Posterior vena cava (tissue), 2 donors: ENCODE data around the gene SUSD3. TPM values are rescaled to one million over a fixed set of nuclear protein-coding genes. Genes with fewer than 3 reads are reported as not detected.

Experiments used
- DNase-seq: peaks from one replicate; pipeline ENCODE4 v3.0.0-alpha.2; 2020; ENCODE audit warnings: low spot score
- intact Hi-C, 2 donors: fragments of 100-400 bp; cut with DNase I; formaldehyde crosslinking; loops; one replicate each; pipeline versions ENCODE4 v1.14.1 to v1.14.2; 2022 to 2023
- total RNA-seq, 2 donors: library from RNA; stranded (reverse); fragmentation: NEBNext Ultra II Directional; extraction: Animal tissue kit (Norgen Biotek cat#: 25700); gene quantifications; one replicate each; pipeline ENCODE4 v1.2.1, GENCODE V29; 2021
- donor health status: DM: yes; HTN: yes; CAD: no.
- donor health status: DM: yes; HTN: yes; CAD: no.

Gene SUSD3
- total RNA-seq, 2 donors from 2014 or later = 1.4 to 5.2 TPM

GRCh38 chr9:93126151-93126781 lies 67.8 kb downstream of the SUSD3 start:
- DNase-seq = peak; percentile 74
- intact Hi-C loops = no loop called here

DNA sequence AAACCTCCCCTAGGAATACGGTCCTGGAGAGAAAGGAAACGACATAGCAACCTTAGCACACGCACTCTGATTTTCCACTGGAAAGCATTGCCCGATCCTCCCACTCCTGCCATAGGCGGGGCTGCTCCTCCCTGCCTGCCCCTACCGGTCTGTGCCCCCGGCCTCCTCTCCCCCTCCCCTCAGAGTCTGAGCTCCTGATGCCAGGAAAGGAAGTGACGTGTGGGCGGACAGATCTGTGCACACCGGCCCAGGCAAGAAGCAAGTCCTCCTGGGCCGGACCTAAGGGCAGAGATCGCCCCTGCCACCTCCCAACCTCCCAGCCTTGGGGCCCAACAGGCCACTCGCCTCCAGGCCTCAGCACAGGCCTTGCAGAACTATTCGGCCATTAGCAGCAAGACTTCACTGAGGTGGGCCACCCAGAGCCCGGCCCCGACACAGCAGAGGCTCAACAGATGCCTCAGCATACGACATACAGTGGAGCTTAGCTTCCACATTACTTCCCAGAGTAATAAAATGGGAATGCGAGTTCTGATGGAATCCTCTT lies 68.4 kb downstream of the SUSD3 start:
- intact Hi-C loops = no loop called here
- DNase-seq = peak; percentile 82

DNA sequence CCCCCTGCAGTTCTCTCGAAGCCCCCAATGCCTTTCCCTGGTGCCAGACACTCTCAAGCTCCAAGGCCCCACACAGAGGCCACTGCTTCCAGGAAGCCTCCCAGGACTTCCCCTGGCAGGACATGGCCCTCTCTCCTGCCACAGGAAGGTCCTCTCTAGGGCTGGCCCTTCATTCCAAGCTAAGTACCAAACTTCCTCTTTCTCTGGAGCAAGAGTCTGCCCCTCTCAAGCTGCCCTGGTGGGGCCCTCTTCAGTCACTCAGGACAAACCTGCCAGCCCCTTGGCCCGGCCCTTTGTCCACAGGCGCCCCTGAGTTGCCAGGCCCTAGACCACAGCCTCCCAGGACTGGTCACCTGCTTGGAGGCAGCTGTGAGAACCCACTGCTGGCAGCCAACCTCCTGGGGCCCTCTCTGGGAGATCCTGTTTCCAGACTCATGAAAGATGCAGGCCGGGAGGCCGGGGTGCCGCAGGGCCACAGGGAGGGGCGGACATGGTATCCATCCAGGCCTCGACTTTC lies 69.0 kb downstream of the SUSD3 start:
- intact Hi-C loops = no loop called here
- DNase-seq = peak; percentile 81

- intact Hi-C loops = no loop called here
- peak; percentile 76 for DNase-seq
Observed at GRCh38 chr9:93128011-93128714, 69.7 kb downstream of the SUSD3 start.

DNA sequence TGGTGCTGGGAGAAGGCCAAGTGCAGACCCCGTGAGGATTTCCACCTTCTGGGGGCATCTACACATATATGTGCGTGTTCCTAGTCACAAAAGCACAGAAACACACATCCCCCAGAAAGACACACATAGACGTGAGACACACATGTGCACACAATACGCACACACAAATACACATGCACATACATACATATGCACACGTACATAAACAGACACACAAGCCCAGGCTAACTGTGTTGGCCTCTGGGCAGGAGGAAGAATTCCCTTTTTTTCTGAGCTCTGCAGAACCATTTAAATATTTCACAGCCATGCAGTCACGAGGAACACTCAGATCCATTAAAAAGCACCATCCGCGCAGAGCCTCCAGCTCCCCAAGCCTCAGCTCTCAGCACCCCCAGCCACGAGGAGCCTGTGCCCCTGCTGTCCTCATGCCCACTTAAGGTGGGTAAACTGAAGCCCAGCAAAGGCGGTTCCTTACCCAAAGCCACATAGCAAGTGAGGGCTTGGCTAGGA lies 70.3 kb downstream of the SUSD3 start:
- intact Hi-C loops = no loop called here

DNA sequence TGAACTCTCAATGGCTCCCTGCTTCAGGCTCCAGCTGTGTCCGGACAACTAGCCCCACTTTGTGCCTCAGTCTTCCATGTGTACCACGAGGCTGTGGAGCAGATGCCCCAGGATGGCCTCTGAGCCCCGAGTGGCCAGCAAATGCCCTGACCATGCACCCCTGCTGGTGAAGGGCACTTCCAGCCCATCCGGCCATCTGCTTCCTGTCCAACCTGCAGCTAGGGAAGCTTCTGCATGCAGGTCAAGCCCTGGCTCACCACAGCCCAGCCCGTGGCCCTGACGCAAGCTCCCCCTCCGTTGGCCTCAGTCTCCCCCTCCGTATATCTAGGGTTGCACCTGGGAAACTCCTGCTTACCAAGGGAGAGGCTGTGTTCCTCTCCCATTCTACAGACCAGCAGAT lies 70.8 kb downstream of the SUSD3 start:
- intact Hi-C loops = no loop called here

More for the DNA sequence above, 70.3 kb downstream of the SUSD3 start:
- no peak for DNase-seq

DNA sequence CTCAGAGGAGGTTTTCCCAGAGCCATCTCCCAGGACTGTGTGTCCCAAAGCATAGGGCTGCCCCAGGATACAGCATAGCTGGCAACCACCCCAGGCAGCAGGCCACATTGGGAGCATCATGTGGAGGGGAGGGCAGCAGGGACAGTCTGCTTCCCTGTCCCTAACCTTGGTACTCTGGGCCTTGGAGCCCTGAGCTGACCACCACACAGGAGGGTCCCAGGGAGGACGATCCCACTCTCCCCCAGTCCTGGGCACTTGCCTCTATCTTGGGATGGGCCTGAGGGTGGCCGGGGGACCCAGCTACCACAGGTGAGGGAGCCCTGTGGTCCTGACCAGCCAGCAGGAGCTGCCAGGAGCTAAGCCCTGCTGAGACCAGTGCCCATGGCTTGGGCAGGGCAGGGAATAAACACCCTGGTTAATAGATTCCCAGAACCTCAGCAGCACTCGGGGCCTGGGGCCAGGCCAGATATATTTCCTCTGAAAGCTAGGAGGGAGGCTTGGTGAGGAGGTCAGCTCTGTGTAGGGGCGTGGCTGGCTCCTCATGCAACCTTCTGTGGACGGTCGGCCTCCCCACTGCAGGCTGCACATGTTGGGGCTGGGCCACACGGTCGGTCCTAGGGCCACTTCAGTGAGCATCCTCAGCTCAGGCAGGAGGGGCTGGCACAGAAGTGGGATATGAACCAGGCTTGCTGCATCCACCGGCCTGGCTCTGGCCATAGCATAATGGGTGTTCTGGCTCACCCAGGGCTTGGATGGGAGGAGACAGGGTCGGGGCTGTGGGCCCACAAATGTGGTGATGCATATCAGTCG lies 71.4 kb downstream of the SUSD3 start:
- intact Hi-C loops = no loop called here
- no peak for DNase-seq

More for the DNA sequence above, 70.8 kb downstream of the SUSD3 start:
- peak; percentile 89 for DNase-seq

DNA sequence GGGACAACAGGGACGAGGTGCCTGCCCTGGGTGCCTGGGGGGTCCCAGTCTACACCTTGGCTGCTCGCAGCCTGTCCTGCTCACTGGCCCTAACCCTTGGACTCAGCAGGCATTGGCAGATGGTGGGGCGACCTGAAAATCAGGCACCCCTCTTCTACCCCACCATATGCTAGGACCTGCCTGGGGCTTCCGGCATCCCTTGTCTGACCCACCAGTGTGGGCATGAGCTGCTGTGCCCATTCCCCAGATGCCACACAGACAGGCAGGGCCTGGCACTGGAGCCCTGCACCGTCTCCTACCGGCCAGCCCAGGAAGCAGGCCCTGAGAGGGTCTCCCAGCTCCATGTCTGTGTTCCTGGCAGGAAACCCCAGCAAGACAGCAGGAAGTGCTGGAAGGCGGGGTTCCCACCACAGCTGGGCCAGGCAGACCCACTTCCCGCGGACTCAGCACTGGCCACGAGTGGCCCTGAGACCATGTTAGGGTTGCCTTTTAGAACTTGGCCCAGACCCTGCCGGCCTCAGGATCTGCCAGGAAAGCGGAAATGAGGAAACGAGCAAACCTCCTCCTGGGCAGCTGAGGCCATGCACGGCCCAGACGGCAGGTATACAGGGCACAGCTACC lies 72.5 kb downstream of the SUSD3 start:
- intact Hi-C loops = no loop called here
- DNase-seq = peak; percentile 90

GRCh38 chr9:93131599-93132286 lies 73.2 kb downstream of the SUSD3 start:
- intact Hi-C loops = no loop called here
- DNase-seq = no peak

DNA sequence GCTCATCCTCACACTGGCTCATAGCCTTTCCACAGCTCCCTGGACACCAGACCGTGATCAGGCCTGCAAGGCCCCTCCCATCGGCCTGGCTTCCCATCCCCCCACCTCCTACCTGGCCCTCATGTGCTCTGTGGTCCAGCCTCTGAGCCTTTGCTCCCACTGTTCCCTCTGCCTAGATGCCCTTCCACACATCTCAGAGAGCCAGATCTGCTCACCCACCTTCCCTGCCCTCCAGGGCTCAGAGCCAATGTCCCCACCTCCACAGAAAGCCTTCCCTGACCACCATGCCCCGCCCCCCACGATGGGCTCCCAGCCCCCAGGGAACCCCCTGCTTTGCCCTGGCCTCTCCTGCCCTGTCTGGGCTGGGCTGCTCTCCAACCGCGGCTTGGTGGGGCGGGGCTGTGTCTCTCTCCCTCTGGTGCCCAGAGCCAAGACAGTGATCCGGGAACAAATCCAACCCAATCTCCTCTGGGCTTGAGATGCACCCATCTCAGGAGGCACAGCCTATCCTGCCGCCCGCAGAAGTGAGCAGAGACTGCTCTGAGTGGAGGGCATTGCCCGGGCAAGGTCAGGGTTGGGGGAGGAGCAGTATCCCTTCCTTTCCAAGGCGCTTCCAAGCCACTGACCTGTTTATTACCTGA lies 73.9 kb downstream of the SUSD3 start:
- intact Hi-C loops = no loop called here
- DNase-seq = peak; percentile 81

DNA sequence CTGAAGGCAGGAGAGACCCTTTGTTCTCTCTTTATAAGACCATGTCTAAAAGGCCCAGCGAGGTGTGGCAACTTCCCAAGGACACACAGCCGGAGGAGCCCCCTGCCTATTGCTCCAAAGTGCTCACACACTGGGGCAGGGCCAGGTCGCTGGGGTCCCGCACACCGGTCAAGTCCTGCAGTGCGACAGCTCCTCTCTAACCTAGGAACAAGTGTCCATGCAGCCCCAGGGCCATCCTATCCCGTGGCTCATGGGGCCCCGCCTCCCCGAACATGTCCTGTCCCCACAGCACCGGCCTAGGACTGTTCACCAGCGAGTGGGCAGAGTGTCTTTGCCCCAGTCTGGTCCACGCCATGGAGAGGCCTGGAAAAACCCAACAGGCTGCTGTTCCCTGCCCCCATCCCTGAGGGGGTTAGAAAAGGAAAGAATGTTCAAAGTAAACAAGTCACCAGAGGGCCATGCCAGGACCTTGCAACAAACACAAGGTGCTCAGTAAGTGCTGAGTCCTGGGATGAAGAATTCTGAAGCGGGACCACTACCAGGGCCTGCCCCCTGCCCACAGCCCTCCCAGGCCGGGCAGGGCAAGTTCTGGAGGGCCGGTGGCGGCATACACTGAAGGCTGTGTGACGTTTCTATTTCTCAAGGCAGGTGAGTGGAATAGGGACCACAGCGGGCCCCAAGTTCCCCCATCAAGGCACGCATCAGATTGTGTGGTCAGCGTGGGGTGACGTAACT lies 74.6 kb downstream of the SUSD3 start:
- intact Hi-C loops = no loop called here
- DNase-seq = peak; percentile 83

- intact Hi-C loops = no loop called here
- peak; percentile 95 for DNase-seq
Observed at GRCh38 chr9:93133681-93134014, 75.1 kb downstream of the SUSD3 start.

DNA sequence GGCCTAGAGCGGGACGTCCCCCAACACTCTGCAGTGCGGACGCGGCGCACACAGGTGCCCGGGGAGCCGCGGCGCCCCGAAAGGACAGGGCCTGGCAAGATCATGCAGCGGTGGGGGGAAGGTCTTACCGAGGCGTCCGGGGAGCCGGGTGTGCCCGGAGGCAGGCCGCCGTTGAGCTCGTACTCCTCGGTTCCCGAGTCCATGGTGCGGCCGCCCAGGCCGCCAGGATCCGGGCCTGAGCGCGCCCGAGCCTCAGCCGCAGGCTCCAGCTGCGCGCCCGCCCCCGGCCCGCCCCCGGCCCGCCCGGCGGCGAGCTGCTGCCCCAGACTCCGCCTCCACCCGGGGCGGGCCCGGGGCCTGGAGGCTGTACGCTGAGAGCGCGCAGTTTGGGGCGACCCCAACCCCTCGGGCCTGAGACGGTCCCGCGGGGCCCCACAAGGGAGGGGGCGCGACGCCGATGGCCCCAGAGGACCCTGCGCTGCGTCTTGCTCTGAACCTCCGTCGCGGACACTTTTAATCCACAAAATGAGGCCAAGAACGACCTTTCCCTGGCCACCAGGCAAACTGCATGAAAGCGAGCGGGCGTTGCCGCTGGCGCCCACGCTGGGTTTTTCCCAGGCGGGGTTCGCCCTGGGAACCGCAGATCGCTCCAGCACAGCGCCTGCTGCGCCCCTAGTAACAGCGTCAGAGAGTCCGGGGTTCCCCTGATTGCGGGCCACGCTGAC lies 75.7 kb downstream of the SUSD3 start, which contains the start of gene NINJ1:
TSS of gene NINJ1 (minus strand) at position 237 of the 725 bp plus-strand sequence. CDS start at position 203, 34 bp downstream.
- intact Hi-C loops = no loop called here

More for the DNA sequence above, 75.7 kb downstream of the SUSD3 start, which contains the start of gene NINJ1:
- peak; percentile 92 for DNase-seq
